ENCODE data around the gene RXFP2.

The RXFP2 gene

DNA sequence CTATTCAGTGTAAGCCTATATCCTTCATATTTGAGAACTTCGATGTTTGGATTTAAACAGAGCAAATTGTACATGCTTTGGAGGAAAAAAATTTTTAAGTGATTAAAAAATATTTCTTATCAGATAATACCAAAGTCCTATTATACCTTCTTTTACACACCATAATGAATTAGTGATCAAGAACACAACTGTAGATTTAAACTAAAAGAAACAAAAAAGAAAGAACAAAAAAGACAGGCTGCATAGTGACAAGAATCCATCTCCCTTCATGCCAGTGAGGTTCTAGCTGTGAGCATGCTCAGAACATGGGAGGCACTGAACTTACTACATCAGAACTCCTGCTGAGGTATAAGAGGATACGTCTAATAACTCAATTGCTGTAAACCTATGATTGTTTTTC lies at the start of gene RXFP2:
RXFP2 (plus strand) TSS at position 301 of the 400 bp plus-strand sequence; CDS start at position 388, 87 bp downstream.
- no peak for DNase-seq

GRCh38 chr13:31697290-31697689 lies 42.0 kb upstream of the RXFP2 start:
- DNase-seq: no peak

GRCh38 chr13:31699650-31700049 lies 39.7 kb upstream of the RXFP2 start:
- DNase-seq: no peak

DNA sequence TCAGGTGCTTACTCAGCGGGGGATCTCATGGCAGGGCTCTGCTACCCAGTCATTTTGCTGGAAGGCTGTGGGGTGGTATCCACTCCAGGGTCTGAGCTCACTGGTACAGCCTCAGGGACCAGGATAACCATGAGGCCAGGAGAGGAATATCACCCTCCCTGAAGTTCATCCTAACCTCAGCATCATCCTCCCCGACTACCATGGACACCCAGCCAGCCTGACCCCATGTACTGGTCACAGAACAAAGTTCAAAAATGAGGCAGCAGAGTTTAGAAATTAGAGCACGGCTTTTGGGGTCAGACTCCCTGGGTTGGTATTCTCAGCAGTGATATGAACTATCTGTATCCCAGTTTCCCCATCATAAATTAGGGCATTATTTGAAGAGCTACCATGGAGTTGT lies 35.5 kb upstream of the RXFP2 start:
- DNase-seq: no peak

GRCh38 chr13:31706105-31706504 lies 33.2 kb upstream of the RXFP2 start:
- DNase-seq: no peak

DNA sequence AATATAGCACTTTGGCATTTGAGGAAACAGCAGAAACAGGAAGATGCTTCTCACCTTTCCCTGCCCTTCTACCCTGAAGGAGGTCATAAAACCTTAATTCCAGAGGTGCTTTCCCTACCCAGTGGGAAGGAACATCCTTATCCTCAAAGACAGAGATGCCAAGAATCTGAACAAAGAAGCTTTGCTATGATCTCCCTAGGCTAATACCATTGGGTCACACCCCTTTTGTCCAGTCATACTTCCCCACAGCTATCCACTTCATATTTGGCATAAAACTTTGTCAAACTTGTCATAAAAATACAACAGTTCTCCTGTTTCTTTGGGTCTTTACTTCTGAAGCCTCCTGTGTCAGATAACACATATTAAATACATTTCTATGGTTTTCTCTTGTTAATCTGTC lies 21.7 kb upstream of the RXFP2 start:
- DNase-seq: no peak

DNA sequence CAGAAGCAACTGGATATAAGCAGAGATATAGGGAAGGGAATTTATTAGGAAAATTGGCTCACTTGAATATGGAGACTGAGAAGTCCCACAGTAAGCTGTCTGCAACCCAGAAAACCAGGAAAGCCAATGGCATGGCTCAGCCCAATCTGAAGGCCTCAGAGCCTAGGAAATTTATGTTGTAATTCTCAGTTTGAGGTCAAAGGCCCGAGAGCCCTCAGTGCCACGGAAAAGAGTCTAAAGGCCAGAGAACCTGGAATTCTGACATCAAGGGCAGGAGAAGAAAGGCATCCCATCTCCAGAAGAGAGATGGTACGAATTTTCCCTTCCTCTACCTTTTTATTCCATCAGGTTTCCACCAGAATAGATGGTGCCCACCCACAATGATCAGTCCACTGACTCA lies 20.1 kb upstream of the RXFP2 start:
- no peak for DNase-seq

GRCh38 chr13:31722673-31723072 lies 16.7 kb upstream of the RXFP2 start:
- DNase-seq: peak; percentile 51

DNA sequence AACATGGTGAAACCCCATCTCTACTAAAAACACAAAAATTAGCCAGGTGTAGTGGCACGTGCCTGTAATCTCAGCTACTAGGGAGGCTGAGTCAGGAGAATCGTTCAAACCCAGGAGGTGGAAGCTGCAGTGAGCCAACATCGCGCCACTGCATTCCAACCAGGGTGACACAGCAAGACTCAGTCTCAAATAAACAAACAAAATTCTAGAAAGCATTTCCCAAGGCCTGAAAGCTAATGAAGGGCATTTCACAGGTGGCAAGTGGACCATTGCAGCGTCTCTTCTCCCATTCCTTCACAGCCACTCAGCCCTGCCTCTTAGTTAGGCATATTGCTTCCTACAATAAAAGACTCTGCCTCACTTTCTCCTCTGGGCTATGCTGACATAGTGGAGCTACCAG lies 13.5 kb upstream of the RXFP2 start:
- no peak for DNase-seq

DNA sequence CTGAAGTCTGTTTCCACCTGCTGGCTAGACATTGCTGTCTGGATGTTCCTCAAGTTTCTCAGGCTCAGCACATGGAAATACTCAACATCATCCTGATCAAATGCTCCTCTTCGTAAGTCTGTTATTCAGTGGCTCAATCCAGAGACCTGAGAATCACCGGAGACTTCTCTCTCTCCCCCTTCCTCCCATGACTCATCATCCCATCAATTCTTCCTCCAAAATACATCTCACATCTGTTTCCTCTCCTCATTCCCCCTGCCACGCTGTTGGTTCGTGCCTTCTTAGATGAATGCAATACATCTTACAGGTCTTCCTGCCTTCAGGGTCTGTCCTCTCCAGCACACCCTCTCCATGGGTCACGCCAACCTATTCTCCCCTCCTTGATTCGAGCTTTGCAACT lies 7.4 kb upstream of the RXFP2 start:
- DNase-seq: no peak

- DNase-seq: no peak
Observed at GRCh38 chr13:31733066-31733465, 6.3 kb upstream of the RXFP2 start.

DNA sequence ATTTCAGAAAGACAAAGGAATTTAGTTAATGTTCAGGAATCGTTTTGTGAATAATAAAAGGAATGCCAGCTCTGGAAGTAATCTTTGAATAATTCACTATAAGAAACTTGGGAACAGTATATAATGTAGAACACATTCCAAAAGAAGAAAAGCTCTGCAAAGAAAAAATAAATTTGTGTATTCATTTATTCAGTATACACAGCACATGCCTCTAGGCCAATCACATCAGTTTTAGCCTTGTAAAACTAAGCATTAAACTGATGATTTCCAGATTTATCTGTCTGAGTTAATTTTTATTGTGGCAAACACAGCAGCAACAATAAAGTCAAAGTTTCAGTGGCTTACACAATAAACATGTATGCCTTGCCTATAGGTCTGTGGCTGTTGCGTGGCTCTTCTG lies 5.7 kb upstream of the RXFP2 start:
- DNase-seq: no peak

- DNase-seq: peak; percentile 83
Observed at GRCh38 chr13:31742097-31742734, 2.9 kb downstream of the RXFP2 start.

DNA sequence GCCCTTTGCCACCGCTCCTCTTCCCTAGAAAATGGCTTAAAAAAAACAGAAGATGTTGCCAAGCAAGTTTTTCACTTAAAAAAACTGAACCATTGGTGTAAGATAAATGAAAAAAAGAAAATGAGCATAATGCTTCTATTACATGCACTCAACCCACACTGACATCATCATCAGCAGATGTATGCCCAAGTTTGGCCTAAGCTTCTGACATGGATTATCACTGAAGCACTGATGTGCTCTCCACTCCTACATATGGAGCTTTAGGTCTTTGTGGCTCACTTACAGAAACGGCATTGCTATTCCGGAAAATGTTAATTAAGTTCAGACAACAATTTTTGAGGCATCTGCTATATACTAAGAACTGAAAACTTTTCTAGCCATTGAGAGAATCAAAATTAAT lies 8.0 kb downstream of the RXFP2 start:
- no peak for DNase-seq

- DNase-seq: no peak
Observed at GRCh38 chr13:31747966-31748365, 8.6 kb downstream of the RXFP2 start.

- no peak for DNase-seq
Observed at GRCh38 chr13:31749929-31750328, 10.6 kb downstream of the RXFP2 start.

GRCh38 chr13:31755211-31755610 lies 15.9 kb downstream of the RXFP2 start:
- DNase-seq: no peak

GRCh38 chr13:31755803-31756212 lies 16.5 kb downstream of the RXFP2 start:
- no peak for DNase-seq

- no peak for DNase-seq
Observed at GRCh38 chr13:31756346-31756745, 17.0 kb downstream of the RXFP2 start.

GRCh38 chr13:31761951-31762350 lies 22.6 kb downstream of the RXFP2 start:
- DNase-seq: no peak

DNA sequence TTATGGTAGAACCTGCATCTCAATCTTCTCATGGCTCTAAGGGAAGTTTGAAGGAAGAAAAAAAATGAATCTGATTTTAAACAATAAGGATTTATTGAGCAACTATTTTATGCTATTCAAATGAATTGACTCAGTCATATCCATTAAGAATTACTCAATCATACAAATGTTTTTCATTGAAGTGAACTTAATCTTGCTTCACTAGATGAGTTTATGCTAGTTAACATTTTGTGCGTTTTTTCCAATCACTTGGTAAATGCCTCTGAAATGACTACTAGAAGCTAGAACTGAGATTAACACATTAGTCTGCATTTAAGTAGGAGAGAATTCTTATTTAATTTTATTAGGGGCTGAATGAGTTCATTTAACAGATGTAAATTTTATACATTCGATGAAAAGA lies 25.2 kb downstream of the RXFP2 start:
- no peak for DNase-seq

DNA sequence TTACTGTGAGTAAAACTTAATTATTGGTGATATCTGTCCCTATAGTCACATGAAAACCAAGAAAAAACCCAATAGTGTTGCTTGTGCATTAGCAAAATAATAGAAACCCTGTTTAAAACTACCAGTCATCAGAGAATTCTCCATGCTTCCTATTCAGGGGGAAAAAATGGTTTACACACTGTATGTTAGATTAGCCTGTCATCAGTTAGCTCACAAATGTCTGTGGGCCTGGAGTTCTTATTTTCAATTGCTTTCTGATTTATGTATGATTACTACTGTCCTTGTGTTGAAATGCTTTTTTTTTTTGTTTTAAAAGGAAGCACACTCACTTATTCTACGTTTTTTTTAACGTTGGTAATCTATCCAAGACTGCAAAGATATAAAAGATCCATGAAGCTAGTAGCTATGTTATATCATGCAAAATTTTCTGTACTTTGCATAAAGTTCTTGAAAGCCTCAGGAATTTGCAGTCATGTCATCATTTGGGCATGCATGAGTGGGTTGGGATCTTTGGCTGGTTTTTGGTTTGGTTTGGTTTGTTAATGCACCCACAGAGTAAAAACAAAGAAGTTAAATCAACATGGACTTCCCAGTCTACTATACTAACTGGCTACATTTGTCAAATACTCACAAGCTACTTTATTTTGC lies 25.9 kb downstream of the RXFP2 start:
- no peak for DNase-seq

- DNase-seq: no peak
Observed at GRCh38 chr13:31767175-31767900, 28.0 kb downstream of the RXFP2 start.

DNA sequence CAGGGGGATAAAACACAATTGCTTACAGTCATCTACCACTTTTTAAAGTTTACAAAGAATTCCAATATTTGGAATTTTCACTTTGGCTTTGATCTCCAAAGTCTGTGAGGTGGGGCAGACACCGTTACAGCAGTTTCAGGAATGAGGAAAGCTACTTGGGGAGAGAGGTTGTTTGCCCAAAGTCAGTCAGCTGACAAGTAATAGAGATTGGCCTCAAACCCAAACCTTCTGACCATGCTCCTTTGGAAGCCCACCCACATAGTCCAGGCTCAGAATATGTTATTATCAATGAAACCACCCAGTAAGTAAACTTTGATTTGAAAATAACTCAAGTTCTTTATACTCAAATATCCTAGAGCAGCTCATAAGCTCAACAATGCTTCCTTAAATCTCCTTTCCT lies 29.0 kb downstream of the RXFP2 start:
- no peak for DNase-seq
